Measurements from ENCODE around the gene MAP3K7.

The MAP3K7 gene

DNA sequence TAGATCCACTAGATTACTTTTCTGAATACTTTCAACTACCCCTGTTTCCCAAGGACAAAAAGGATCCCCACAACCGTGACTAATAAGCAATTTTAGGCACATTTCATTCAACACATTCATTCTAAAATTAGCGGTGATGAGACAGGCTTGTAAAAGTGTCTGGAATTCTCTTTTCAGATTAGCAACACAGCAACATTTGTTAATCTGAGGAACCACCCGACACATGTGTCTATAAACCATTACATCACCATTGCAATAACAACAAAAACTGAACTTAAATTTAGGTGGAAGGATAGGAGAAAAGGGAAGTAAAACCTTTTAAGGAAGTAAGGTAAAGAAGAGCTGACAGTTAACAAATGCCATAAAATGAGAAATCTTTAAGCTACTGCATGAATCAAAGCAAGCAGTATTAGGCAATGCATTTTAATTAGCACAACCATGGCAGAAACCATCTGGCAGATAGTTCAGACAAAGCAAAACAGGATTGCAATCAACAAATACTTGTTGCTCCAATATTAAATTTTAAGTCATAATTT lies 49.1 kb downstream of the MAP3K7 start:
- ChIA-PET CTCF (no interaction called here), POLR2A (no interaction called here)
- TF ChIP-seq ZNF384 (IDR thresholded peaks at IDR 0.05) (no peak), LEF1 (IDR thresholded peaks at IDR 0.05; ENCODE audit: borderline replicate concordance) (no peak), BHLHE40 (IDR thresholded peaks at IDR 0.05; ENCODE audit: borderline replicate concordance) (no peak), FOXK2 (IDR thresholded peaks at IDR 0.05) (no peak), NFRKB (IDR thresholded peaks at IDR 0.05) (no peak), ARNT (IDR thresholded peaks at IDR 0.05) (no peak), CTBP1 (IDR thresholded peaks at IDR 0.05; ENCODE audit: borderline replicate concordance) (no peak), ELF4 (IDR thresholded peaks at IDR 0.05) (no peak), TARDBP (IDR thresholded peaks at IDR 0.05) (no peak), L3MBTL2 (conservative IDR thresholded peaks at IDR 0.05) (no peak)
- TF ChIP-seq, protein P1, sequence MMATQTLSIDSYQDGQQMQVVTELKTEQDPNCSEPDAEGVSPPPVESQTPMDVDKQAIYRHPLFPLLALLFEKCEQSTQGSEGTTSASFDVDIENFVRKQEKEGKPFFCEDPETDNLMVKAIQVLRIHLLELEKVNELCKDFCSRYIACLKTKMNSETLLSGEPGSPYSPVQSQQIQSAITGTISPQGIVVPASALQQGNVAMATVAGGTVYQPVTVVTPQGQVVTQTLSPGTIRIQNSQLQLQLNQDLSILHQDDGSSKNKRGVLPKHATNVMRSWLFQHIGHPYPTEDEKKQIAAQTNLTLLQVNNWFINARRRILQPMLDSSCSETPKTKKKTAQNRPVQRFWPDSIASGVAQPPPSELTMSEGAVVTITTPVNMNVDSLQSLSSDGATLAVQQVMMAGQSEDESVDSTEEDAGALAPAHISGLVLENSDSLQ (IDR thresholded peaks at IDR 0.05) = no peak
- DNase-seq (ENCODE audit: extremely low spot score) = no peak

DNA sequence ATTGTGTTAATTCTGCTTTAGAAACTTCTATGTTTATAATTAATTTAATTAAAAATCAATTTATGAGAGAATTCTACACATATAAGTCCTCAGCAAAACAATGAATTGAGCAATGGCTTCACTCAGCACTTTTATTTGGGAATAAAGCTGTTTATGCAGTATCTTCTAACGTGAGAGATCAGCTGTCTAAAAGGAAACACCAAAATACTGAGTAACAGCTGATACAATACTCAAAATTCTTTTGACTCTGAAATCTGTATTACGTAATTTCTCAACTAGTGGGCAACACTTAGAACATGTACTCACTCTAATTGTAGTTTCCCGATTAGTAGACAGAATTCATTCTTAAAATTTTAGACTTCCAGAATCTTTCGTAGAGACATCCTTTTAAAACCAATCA lies 49.8 kb downstream of the MAP3K7 start:
- TF ChIP-seq ARNT (IDR thresholded peaks at IDR 0.05) = no peak
- no peak for TF ChIP-seq FOXM1 (IDR thresholded peaks at IDR 0.05; ENCODE audit: borderline replicate concordance)
- TF ChIP-seq SP1 (IDR thresholded peaks at IDR 0.05) = no peak
- no peak for TF ChIP-seq LEF1 (IDR thresholded peaks at IDR 0.05; ENCODE audit: borderline replicate concordance)
- no peak for TF ChIP-seq FOXA1 (IDR thresholded peaks at IDR 0.05)
- TF ChIP-seq NFRKB (IDR thresholded peaks at IDR 0.05) = no peak
- no peak for TF ChIP-seq ZNF384 (IDR thresholded peaks at IDR 0.05)
- TF ChIP-seq TARDBP (IDR thresholded peaks at IDR 0.05) = no peak
- TF ChIP-seq HDGF (IDR thresholded peaks at IDR 0.05; ENCODE audit: borderline replicate concordance) = no peak
- ChIA-PET POLR2A (interaction anchor here (0.6 kb wide), 1 partner anchor 51 kb away, joined by 3 read pairs; no protein-coding TSS in a partner anchor), CTCF (no interaction called here)
- no peak for DNase-seq (ENCODE audit: extremely low spot score)

DNA sequence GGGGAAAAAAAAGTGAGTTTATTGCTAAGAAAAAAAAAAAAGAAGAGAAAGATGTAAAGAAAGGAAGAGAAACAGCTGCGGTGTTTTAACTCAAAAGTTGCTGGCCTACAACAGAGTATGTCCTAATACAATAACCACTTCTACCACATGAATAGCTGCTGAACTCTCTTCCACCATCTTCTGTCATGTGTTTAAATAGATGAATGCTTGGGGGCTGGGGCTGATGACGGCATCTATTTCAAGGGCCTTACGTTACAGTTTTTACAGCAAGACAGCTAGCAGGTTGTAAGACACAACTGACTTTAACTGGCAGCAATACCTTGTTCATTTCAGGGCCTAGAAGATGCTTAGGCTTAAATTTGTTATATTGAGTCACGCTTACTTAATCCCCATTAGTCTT lies 50.4 kb downstream of the MAP3K7 start:
- no peak for TF ChIP-seq FOXA1 (IDR thresholded peaks at IDR 0.05)
- TF ChIP-seq CTBP1 (IDR thresholded peaks at IDR 0.05; ENCODE audit: borderline replicate concordance) = no peak
- no peak for TF ChIP-seq LEF1 (IDR thresholded peaks at IDR 0.05; ENCODE audit: borderline replicate concordance)
- TF ChIP-seq FOXK2 (IDR thresholded peaks at IDR 0.05) = no peak
- TF ChIP-seq SUZ12 (IDR thresholded peaks at IDR 0.05) = no peak
- TF ChIP-seq BHLHE40 (IDR thresholded peaks at IDR 0.05; ENCODE audit: borderline replicate concordance) = no peak
- no peak for TF ChIP-seq HDGF (IDR thresholded peaks at IDR 0.05; ENCODE audit: borderline replicate concordance)
- TF ChIP-seq FOXM1 (IDR thresholded peaks at IDR 0.05; ENCODE audit: borderline replicate concordance) = no peak
- TF ChIP-seq SP1 (IDR thresholded peaks at IDR 0.05) = no peak
- no peak for TF ChIP-seq ELF4 (IDR thresholded peaks at IDR 0.05)
- TF ChIP-seq, protein P1 (IDR thresholded peaks at IDR 0.05) = no peak
- no peak for TF ChIP-seq ZNF384 (IDR thresholded peaks at IDR 0.05)
- no peak for TF ChIP-seq ARNT (IDR thresholded peaks at IDR 0.05)
- TF ChIP-seq L3MBTL2 (conservative IDR thresholded peaks at IDR 0.05) = no peak
- TF ChIP-seq TARDBP (IDR thresholded peaks at IDR 0.05) = no peak
- DNase-seq (ENCODE audit: extremely low spot score) = no peak
- ChIA-PET CTCF (interaction anchor here (0.6 kb wide), 1 partner anchor 46 kb away, joined by 6 read pairs; no protein-coding TSS in a partner anchor), POLR2A (interaction anchor here (0.6 kb wide), 1 partner anchor 51 kb away, joined by 3 read pairs; no protein-coding TSS in a partner anchor)

DNA sequence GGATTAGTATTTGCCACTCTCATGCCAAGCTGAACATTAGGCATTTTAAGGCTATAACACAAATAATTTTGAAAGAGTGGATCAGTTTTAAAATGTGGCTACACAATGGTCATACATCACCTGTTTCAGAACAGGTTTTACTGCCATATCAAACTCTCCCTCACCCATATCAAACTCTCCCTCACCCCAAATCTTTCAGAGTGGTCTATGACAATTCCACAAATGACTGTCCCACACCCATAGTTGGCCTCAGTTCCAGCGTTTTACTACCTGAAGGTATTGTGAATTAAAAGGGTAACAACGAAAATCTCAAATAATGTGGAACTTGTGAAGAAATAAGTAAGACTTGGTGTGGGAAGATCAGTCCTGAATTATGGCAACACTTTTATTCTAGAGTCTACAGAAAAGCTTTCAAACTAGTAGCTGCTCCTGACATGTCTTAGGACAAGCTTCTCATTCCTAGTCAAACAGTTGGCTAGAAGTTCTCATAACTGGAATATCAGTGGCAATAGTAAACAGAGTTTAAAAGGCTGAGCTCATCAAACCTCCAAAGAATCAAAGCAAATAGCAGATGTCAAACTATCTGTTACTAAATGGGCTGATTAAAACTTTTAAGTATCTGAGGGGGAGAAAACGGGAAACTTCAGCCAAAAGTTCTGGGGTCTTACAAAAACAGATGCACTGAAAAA lies 52.4 kb downstream of the MAP3K7 start:
- ChIA-PET POLR2A (interaction anchor here (0.7 kb wide), 1 partner anchor 53 kb away, joined by 3 read pairs; the partner anchor contains the start of gene MAP3K7), CTCF (no interaction called here)
- TF ChIP-seq TARDBP (IDR thresholded peaks at IDR 0.05) (no peak), HDGF (IDR thresholded peaks at IDR 0.05; ENCODE audit: borderline replicate concordance) (no peak), LEF1 (IDR thresholded peaks at IDR 0.05; ENCODE audit: borderline replicate concordance) (no peak), FOXM1 (IDR thresholded peaks at IDR 0.05; ENCODE audit: borderline replicate concordance) (no peak), SP1 (IDR thresholded peaks at IDR 0.05) (no peak), ARNT (IDR thresholded peaks at IDR 0.05) (no peak), NFRKB (IDR thresholded peaks at IDR 0.05) (no peak), FOXK2 (IDR thresholded peaks at IDR 0.05) (no peak), L3MBTL2 (conservative IDR thresholded peaks at IDR 0.05) (no peak), ZNF384 (IDR thresholded peaks at IDR 0.05) (no peak), SUZ12 (IDR thresholded peaks at IDR 0.05) (no peak), FOXA1 (IDR thresholded peaks at IDR 0.05) (no peak), ELF4 (IDR thresholded peaks at IDR 0.05) (no peak), CTBP1 (IDR thresholded peaks at IDR 0.05; ENCODE audit: borderline replicate concordance) (no peak)
- TF ChIP-seq, protein P1 (IDR thresholded peaks at IDR 0.05) = no peak
- no peak for DNase-seq (ENCODE audit: extremely low spot score)

DNA sequence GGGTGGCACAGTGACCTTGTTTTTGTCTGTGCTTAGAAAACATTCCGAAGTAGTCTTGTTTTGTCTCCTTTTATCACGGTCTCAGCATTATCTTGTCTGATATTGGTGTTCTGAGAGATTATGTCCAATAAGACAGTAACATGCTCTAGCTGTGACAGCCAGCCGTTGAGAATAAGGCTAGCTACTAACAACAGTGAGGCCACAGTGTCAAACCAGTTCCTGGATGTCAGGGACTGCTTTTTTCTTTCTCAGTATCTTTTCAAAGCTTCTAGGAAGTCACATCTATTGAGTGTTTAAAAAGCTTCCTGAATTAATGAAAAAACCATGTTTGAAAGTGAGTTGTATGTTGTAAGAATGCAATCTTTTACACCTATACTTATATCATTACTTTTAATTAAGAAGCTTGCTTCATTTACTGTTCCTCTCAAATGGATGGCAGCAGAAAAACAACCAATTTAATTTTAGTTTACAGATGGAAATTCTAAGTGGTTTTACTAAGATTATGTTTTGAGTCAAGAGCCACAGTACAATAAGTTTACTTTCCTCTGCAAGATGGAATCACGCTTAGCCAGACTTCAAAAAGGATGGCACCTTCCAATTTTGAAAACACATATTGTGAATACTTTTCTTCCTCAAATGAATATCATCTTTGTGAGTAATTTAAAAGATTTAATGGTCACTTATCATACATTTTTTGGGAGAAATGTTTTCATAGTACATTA lies 53.1 kb downstream of the MAP3K7 start:
- CTCF ChIA-PET = no interaction called here

More for the DNA sequence above, 53.1 kb downstream of the MAP3K7 start:
- TF ChIP-seq SP1 (IDR thresholded peaks at IDR 0.05) (no peak), LEF1 (IDR thresholded peaks at IDR 0.05; ENCODE audit: borderline replicate concordance) (no peak), FOXM1 (IDR thresholded peaks at IDR 0.05; ENCODE audit: borderline replicate concordance) (no peak), L3MBTL2 (conservative IDR thresholded peaks at IDR 0.05) (no peak), ARNT (IDR thresholded peaks at IDR 0.05) (no peak), FOXK2 (IDR thresholded peaks at IDR 0.05) (no peak), TARDBP (IDR thresholded peaks at IDR 0.05) (no peak), ELF4 (IDR thresholded peaks at IDR 0.05) (no peak), ZNF384 (IDR thresholded peaks at IDR 0.05) (no peak)
- TF ChIP-seq, protein P1 (IDR thresholded peaks at IDR 0.05) = no peak
- POLR2A ChIA-PET = interaction anchor here (0.7 kb wide), 1 partner anchor 53 kb away, joined by 3 read pairs; the partner anchor contains the start of gene MAP3K7
- no peak for DNase-seq (ENCODE audit: extremely low spot score)

All from HEK293T (cell line).